ENCODE measurements around the gene PATZ1.

DNA sequence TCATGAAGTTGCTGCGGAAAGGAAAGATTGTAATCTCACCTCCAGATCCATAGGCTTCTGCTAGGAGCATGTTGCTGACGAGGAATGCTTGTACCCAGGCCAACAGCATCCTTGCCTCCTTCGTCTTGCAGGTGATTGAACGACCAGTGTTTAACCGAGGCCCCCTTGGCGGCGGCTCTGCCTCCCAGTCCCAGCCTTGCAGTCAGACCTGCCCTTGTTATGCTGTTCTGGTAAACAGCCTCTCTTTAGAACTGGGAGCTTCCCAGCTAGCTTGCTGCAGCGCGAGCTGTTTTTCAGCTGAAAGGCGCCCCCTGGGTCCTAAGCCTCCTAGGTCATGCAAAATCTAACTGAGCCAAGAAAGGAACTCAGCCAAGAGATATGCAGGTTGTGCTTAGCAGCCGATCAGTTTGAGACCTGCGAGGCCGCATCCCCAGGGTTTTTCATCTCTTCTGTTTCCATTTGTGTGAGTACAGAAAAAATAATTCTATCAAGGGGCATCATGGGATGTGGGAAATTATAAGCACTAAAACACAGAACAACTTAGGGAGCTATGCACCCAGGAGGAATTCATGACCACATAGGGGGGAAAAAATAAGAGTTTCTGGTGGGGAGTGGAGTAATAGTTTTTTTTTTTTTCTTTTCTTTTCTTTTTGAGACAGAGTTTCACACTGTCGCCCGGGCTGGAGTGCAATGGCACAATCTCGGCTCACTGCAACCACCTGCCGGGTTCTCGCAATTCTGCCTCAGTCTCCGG lies 53.7 kb downstream of the PATZ1 start, which contains the start of gene PIK3IP1:
- TF ChIP-seq, protein P1, sequence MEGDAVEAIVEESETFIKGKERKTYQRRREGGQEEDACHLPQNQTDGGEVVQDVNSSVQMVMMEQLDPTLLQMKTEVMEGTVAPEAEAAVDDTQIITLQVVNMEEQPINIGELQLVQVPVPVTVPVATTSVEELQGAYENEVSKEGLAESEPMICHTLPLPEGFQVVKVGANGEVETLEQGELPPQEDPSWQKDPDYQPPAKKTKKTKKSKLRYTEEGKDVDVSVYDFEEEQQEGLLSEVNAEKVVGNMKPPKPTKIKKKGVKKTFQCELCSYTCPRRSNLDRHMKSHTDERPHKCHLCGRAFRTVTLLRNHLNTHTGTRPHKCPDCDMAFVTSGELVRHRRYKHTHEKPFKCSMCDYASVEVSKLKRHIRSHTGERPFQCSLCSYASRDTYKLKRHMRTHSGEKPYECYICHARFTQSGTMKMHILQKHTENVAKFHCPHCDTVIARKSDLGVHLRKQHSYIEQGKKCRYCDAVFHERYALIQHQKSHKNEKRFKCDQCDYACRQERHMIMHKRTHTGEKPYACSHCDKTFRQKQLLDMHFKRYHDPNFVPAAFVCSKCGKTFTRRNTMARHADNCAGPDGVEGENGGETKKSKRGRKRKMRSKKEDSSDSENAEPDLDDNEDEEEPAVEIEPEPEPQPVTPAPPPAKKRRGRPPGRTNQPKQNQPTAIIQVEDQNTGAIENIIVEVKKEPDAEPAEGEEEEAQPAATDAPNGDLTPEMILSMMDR (IDR thresholded peaks at IDR 0.05; ENCODE audit: insufficient read depth, low read length), result peak; percentile 38
- no peak for TF ChIP-seq POLR2AphosphoS5 (IDR thresholded peaks at IDR 0.05; ENCODE audit: low read depth)
- TF ChIP-seq, protein P2, sequence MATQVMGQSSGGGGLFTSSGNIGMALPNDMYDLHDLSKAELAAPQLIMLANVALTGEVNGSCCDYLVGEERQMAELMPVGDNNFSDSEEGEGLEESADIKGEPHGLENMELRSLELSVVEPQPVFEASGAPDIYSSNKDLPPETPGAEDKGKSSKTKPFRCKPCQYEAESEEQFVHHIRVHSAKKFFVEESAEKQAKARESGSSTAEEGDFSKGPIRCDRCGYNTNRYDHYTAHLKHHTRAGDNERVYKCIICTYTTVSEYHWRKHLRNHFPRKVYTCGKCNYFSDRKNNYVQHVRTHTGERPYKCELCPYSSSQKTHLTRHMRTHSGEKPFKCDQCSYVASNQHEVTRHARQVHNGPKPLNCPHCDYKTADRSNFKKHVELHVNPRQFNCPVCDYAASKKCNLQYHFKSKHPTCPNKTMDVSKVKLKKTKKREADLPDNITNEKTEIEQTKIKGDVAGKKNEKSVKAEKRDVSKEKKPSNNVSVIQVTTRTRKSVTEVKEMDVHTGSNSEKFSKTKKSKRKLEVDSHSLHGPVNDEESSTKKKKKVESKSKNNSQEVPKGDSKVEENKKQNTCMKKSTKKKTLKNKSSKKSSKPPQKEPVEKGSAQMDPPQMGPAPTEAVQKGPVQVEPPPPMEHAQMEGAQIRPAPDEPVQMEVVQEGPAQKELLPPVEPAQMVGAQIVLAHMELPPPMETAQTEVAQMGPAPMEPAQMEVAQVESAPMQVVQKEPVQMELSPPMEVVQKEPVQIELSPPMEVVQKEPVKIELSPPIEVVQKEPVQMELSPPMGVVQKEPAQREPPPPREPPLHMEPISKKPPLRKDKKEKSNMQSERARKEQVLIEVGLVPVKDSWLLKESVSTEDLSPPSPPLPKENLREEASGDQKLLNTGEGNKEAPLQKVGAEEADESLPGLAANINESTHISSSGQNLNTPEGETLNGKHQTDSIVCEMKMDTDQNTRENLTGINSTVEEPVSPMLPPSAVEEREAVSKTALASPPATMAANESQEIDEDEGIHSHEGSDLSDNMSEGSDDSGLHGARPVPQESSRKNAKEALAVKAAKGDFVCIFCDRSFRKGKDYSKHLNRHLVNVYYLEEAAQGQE (IDR thresholded peaks at IDR 0.05; ENCODE audit: insufficient replicate concordance, low read depth), result no peak

All from HL-60 (cell line).